GM23248 (cell line): ENCODE data around the gene TBC1D22A.

Source experiments
- EZH2 ChIP-seq: fragments of 200-600 bp; sonication (generic); IDR thresholded peaks from 2 replicates; pipeline ENCODE4 v1.6.1; 2018; ENCODE audit warnings: antibody characterized with exemption, mild to moderate bottlenecking; ENCODE audit not compliant: insufficient read depth, poor library complexity, severe bottlenecking
- EZH2phosphoT487 ChIP-seq: fragments of 200-600 bp; sonication (generic); IDR thresholded peaks from 2 replicates; pipeline ENCODE4 v1.6.1; 2018; ENCODE audit warnings: antibody characterized with exemption, moderate library complexity, mild to moderate bottlenecking, low read depth; ENCODE audit not compliant: insufficient read depth

GRCh38 chr22:47083379-47083986 lies 321.0 kb downstream of the TBC1D22A start:
- TF ChIP-seq EZH2 = no peak
- TF ChIP-seq EZH2phosphoT487 = no peak
